Measurements from ENCODE around the gene HNRNPH3.

Gene HNRNPH3

DNA sequence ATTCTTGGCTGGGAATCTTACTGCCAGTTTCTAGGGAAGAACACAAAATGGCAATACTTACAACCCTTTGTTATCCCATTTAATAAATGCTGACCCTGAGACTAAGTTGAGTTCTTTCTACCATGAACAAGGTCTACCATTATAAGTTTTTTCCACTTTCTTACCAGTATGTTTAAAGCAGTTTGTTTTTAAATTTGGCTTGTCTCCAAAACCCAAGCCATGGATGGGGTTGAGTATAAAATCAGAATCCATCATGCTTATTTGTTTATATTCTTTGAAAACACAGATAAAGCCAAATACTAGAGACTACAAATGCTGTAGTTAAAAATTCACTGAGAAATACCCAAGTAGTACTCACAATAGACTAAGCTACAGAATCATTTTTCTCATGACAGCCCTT lies 41.1 kb upstream of the HNRNPH3 start:
- DNase-seq (ENCODE audit: low read depth in 1 of 2, low spot score in 1 of 2) = no peak
- Histone ChIP-seq H3K4me3 (replicated peaks; ENCODE audit: insufficient read depth, low read length) (no peak overlapping the region), H3K27ac (replicated peaks) (no peak overlapping the region), H3K27me3 (ENCODE audit: insufficient read depth, poor library complexity, severe bottlenecking) (no peaks in the 10 kb centered on the region)
- TF ChIP-seq, protein P1, sequence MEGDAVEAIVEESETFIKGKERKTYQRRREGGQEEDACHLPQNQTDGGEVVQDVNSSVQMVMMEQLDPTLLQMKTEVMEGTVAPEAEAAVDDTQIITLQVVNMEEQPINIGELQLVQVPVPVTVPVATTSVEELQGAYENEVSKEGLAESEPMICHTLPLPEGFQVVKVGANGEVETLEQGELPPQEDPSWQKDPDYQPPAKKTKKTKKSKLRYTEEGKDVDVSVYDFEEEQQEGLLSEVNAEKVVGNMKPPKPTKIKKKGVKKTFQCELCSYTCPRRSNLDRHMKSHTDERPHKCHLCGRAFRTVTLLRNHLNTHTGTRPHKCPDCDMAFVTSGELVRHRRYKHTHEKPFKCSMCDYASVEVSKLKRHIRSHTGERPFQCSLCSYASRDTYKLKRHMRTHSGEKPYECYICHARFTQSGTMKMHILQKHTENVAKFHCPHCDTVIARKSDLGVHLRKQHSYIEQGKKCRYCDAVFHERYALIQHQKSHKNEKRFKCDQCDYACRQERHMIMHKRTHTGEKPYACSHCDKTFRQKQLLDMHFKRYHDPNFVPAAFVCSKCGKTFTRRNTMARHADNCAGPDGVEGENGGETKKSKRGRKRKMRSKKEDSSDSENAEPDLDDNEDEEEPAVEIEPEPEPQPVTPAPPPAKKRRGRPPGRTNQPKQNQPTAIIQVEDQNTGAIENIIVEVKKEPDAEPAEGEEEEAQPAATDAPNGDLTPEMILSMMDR (IDR thresholded peaks at IDR 0.05; ENCODE audit: insufficient read depth, low read length) = no peak
- TF ChIP-seq POLR2AphosphoS5 (IDR thresholded peaks at IDR 0.05; ENCODE audit: low read depth) = no peak
- TF ChIP-seq SPI1 (IDR thresholded peaks at IDR 0.05; ENCODE audit: borderline replicate concordance, low read depth) = no peak
- no peak for TF ChIP-seq REST (IDR thresholded peaks at IDR 0.05; ENCODE audit: insufficient replicate concordance, low read depth)
- no peak for TF ChIP-seq GABPA (IDR thresholded peaks at IDR 0.05; ENCODE audit: low read depth)

DNA sequence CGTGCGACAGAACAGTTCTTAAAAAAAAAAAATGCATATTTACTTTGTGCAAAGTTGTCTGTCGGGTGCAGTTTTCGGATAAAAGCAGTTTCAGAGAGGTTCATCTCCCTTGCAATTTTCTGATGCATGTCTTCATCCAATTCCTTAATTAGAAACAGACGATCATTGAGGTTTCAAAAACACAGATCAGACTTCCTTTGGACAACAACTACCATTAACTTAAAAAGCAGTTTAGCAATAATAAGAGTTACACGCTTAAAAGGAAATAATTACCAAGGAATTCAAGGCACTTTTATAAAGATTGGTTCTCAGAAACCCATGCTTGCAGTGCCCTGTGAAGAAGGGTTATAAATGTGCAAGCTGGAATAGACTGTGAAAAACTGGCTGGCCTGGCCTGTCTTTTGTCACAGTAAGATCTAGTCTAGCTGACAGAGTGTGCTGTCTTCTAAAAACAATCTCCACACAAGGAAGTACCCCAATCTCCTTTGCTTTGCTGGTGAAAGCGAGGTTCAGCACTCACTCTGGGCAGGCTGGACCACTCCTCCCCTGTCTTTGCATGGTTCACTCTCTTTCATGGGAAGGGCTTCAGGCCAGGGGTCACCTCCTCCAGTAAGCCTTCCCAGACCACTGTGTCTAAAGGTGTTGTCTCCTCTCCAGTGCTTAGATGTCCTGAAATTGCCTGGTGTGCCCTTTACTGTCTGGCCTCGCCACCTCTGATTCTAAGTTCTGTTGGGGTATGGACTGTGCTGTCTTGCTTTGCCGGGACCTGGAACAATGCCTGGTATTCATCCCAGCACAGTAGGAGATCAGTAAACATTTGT lies 34.8 kb upstream of the HNRNPH3 start:
- DNase-seq (ENCODE audit: low read depth in 1 of 2, low spot score in 1 of 2) = no peak
- TF ChIP-seq POLR2AphosphoS5 (IDR thresholded peaks at IDR 0.05; ENCODE audit: low read depth) = no peak
- no peak for TF ChIP-seq GABPA (IDR thresholded peaks at IDR 0.05; ENCODE audit: low read depth)
- TF ChIP-seq REST (IDR thresholded peaks at IDR 0.05; ENCODE audit: insufficient replicate concordance, low read depth) = no peak
- TF ChIP-seq, protein P1 (IDR thresholded peaks at IDR 0.05; ENCODE audit: insufficient read depth, low read length) = no peak
- TF ChIP-seq SPI1 (IDR thresholded peaks at IDR 0.05; ENCODE audit: borderline replicate concordance, low read depth) = no peak
- Histone ChIP-seq H3K4me3 (replicated peaks; ENCODE audit: insufficient read depth, low read length) (no peak overlapping the region), H3K27ac (replicated peaks) (no peak overlapping the region), H3K27me3 (ENCODE audit: insufficient read depth, poor library complexity, severe bottlenecking) (no peaks in the 10 kb centered on the region)

DNA sequence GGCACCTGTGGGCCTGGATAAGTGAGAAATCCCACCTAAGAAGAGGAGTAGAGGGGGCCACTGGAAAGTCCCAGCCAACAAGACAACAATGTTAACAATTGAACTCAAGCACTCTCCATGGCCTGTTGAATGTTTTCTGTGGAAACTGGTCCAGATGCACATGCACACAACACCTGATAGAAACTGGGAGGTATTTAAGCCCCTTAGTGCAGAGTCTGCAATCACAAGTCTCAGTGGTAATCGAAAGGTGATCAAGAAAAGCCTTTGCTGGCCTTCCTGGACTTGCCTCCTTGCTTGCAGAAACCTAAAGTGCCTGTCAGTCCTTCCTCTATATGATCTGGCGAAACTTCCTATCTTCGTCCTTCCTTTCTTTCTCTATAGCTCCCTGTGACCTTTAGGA lies 30.6 kb upstream of the HNRNPH3 start:
- TF ChIP-seq SPI1 (IDR thresholded peaks at IDR 0.05; ENCODE audit: borderline replicate concordance, low read depth) = no peak
- no peak for TF ChIP-seq POLR2AphosphoS5 (IDR thresholded peaks at IDR 0.05; ENCODE audit: low read depth)
- no peak for TF ChIP-seq GABPA (IDR thresholded peaks at IDR 0.05; ENCODE audit: low read depth)
- TF ChIP-seq REST (IDR thresholded peaks at IDR 0.05; ENCODE audit: insufficient replicate concordance, low read depth) = no peak
- TF ChIP-seq, protein P1 (IDR thresholded peaks at IDR 0.05; ENCODE audit: insufficient read depth, low read length) = no peak
- H3K27me3 ChIP-seq (ENCODE audit: insufficient read depth, poor library complexity, severe bottlenecking) = no peaks in the 10 kb centered on the region
- DNase-seq (ENCODE audit: low read depth in 1 of 2, low spot score in 1 of 2) = peak in 1 of 2 experiments; percentile 13
- peak overlapping the region; percentile 49 for H3K27ac ChIP-seq (replicated peaks)
- H3K4me3 ChIP-seq (replicated peaks; ENCODE audit: insufficient read depth, low read length) = no peak overlapping the region
